Measurements from ENCODE around the gene COL9A2. TPM values are rescaled to one million over a fixed set of nuclear protein-coding genes. Genes with fewer than 3 reads are reported as not detected.

COL9A2 gene
- total and polyA plus RNA-seq, 5 experiments from 2014 or later: 0.73 to 6.3 (median 0.83) TPM

DNA sequence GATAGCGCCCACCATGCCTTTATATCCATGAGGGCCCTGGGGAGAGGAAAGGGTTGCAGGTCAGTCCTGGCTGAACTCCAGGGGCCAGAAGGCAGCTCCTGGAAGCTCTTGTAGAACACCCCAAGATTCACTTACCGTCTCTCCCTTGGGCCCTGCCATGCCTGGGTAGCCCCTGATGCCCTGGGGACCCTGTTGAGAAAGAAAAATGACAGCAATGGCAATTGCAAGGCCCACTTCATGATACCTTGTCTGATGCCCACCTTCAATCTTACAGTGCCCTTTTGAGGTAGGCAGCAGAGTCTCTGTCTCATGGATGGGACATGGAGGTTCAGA lies 7.0 kb downstream of the COL9A2 start:
- no peaks in the 10 kb centered on the region for H3K36me3 Mint-ChIP-seq
- no peak for DNase-seq
- POLR2A ChIA-PET: no interaction called here
- ATAC-seq: no peak
- peaks cover 4 to 31% (median 13%) of the 10 kb centered on the region in 4 donors for H3K4me1 Mint-ChIP-seq
- H3K9me3 Mint-ChIP-seq: no peaks in the 10 kb centered on the region
- peak overlapping the region in 2 of 10 donors; percentile 50 to 54 for H3K27ac Mint-ChIP-seq
- no peak overlapping the region for H3K4me3 Mint-ChIP-seq
- H3K27me3 Mint-ChIP-seq: no peaks in the 10 kb centered on the region

GRCh38 chr1:40309374-40310128 lies 7.5 kb downstream of the COL9A2 start:
- H3K27me3 Mint-ChIP-seq: no peaks in the 10 kb centered on the region
- H3K9me3 Mint-ChIP-seq: no peaks in the 10 kb centered on the region
- no peak overlapping the region for H3K27ac Mint-ChIP-seq
- POLR2A ChIA-PET: no interaction called here
- H3K4me3 Mint-ChIP-seq: no peak overlapping the region
- H3K36me3 Mint-ChIP-seq: no peaks in the 10 kb centered on the region
- ATAC-seq: no peak
- peaks cover 3 to 25% (median 9%) of the 10 kb centered on the region in 4 donors for H3K4me1 Mint-ChIP-seq
- no peak for DNase-seq

- Mint-ChIP-seq H3K27ac (no peak overlapping the region), H3K27me3 (no peaks in the 10 kb centered on the region), H3K9me3 (no peaks in the 10 kb centered on the region), H3K4me3 (no peak overlapping the region), H3K4me1 (peaks cover 2 to 12% (median 5%) of the 10 kb centered on the region in 4 donors), H3K36me3 (no peaks in the 10 kb centered on the region)
- no peak for ATAC-seq
- POLR2A ChIA-PET: no interaction called here
- no peak for DNase-seq
Measured at GRCh38 chr1:40308036-40308727, 8.9 kb downstream of the COL9A2 start.

GRCh38 chr1:40307186-40307585 lies 9.9 kb downstream of the COL9A2 start:
- DNase-seq: no peak
- Mint-ChIP-seq H3K9me3 (no peaks in the 10 kb centered on the region), H3K27ac (no peak overlapping the region), H3K4me1 (peaks cover 0 to 3% (median 0%) of the 10 kb centered on the region in 4 donors), H3K4me3 (no peak overlapping the region), H3K27me3 (no peaks in the 10 kb centered on the region), H3K36me3 (no peaks in the 10 kb centered on the region)
- POLR2A ChIA-PET: no interaction called here
- ATAC-seq: no peak

GRCh38 chr1:40306296-40306695 lies 10.8 kb downstream of the COL9A2 start:
- POLR2A ChIA-PET: no interaction called here
- Mint-ChIP-seq H3K4me3 (no peak overlapping the region), H3K27me3 (no peaks in the 10 kb centered on the region), H3K36me3 (no peaks in the 10 kb centered on the region), H3K27ac (no peak overlapping the region), H3K4me1 (no peaks in the 10 kb centered on the region), H3K9me3 (no peaks in the 10 kb centered on the region)
- ATAC-seq: no peak
- no peak for DNase-seq

DNA sequence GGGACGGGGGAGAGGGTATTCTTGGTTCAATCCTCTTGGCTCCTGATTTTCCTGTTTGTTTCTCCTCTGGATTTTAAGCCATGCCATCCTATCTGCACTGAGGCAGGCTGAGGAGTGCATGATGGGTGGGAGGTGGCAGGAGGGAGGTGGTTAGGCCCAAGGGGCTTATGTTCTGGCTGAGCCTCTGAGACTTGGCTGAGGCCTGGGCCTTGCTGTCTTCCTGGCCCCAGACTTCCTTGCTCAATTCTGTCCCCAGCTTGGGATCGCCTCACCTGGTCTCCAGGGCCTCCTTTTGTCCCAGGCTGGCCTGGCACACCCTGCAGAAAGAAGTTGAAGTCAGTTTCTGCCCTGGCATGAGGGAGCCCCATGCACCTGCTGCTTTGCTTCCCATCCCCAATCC lies 11.2 kb downstream of the COL9A2 start:
- no peaks in the 10 kb centered on the region for H3K27me3 Mint-ChIP-seq
- H3K36me3 Mint-ChIP-seq: no peaks in the 10 kb centered on the region
- peak overlapping the region in 1 of 10 donors; percentile 21 for H3K27ac Mint-ChIP-seq
- H3K4me1 Mint-ChIP-seq: no peaks in the 10 kb centered on the region
- POLR2A ChIA-PET: no interaction called here
- H3K4me3 Mint-ChIP-seq: no peak overlapping the region
- no peaks in the 10 kb centered on the region for H3K9me3 Mint-ChIP-seq
- DNase-seq (no peak), ATAC-seq (no peak)

DNA sequence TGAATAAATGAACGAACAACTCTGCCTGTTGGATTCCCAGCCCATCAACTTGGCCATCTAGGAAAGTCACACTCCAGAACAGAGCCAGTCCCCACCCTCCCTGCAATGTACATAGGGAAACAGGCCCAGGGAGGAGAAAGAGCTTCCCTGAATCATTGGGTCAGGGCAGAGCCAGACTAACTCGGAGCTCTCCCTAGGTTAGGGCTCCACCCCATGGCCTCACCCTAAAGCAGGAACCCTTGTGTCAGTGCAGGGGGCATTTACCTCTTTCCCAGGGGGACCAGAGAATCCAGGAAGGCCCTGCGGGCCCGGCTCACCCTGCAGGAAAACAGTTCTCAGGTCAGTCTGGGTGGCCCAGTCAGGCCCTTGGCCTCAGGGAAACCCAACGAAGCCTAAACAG lies 11.6 kb downstream of the COL9A2 start:
- Mint-ChIP-seq H3K27me3 (no peaks in the 10 kb centered on the region), H3K9me3 (no peaks in the 10 kb centered on the region), H3K36me3 (peaks cover 0 to 1% (median 0%) of the 10 kb centered on the region in 3 donors), H3K4me1 (no peaks in the 10 kb centered on the region), H3K4me3 (no peak overlapping the region), H3K27ac (no peak overlapping the region)
- no peak for DNase-seq
- ATAC-seq: no peak
- POLR2A ChIA-PET: no interaction called here

- DNase-seq: no peak
- POLR2A ChIA-PET: no interaction called here
- Mint-ChIP-seq H3K27me3 (no peaks in the 10 kb centered on the region), H3K4me1 (no peaks in the 10 kb centered on the region), H3K36me3 (peaks cover 0 to 2% (median 0%) of the 10 kb centered on the region in 3 donors), H3K9me3 (no peaks in the 10 kb centered on the region), H3K27ac (no peak overlapping the region), H3K4me3 (no peak overlapping the region)
- ATAC-seq: no peak
Measured at GRCh38 chr1:40303790-40304189, 13.3 kb downstream of the COL9A2 start.

DNA sequence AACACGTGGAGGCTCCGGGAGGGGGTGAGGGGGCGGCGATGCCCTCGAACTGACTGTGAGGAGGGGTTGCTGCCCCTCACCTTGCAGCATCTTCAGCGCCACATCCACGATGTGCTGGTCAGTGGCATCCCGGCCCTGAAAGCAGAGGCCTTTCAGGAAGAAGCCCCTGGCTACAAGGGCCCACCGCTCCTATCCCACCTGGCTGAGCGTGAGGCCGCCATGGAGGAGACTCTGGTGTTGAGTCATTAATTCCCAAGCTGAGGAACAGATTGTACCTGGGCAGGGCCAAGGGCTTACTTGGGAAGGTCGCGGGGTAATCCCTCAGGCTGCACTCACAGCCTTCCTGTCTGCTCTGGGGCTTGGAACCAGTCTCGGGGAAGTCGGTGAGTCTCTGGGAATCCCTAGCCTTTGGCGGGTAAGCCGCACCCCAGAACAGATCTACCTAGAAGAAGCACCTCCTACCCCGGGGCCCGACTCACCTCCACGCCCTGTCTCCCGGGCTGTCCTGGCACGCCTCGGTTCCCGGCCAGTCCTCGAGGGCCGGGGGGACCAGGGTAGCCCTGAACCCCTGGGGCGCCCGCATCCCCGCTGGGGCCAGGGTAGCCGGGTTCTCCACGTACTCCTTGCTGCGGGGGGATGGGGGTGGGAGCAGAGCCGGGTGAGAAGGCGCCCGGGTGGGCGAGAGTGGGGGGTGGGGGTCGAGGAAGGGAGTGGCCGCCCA lies 13.9 kb downstream of the COL9A2 start:
- POLR2A ChIA-PET: no interaction called here
- ATAC-seq: no peak
- no peaks in the 10 kb centered on the region for H3K27me3 Mint-ChIP-seq

GRCh38 chr1:40302475-40302874 lies 14.6 kb downstream of the COL9A2 start:
- H3K36me3 Mint-ChIP-seq: peaks cover 0 to 2% (median 0%) of the 10 kb centered on the region in 3 donors
- no peak overlapping the region for H3K4me3 Mint-ChIP-seq
- ATAC-seq: no peak
- no peaks in the 10 kb centered on the region for H3K9me3 Mint-ChIP-seq
- POLR2A ChIA-PET: no interaction called here
- H3K4me1 Mint-ChIP-seq: no peaks in the 10 kb centered on the region
- no peaks in the 10 kb centered on the region for H3K27me3 Mint-ChIP-seq
- DNase-seq: no peak
- H3K27ac Mint-ChIP-seq: no peak overlapping the region

More for the DNA sequence above, 13.9 kb downstream of the COL9A2 start:
- H3K4me3 Mint-ChIP-seq: no peak overlapping the region
- no peak for DNase-seq
- H3K9me3 Mint-ChIP-seq: no peaks in the 10 kb centered on the region
- H3K4me1 Mint-ChIP-seq: no peaks in the 10 kb centered on the region
- peaks cover 0 to 2% (median 0%) of the 10 kb centered on the region in 3 donors for H3K36me3 Mint-ChIP-seq
- H3K27ac Mint-ChIP-seq: no peak overlapping the region

- ATAC-seq: no peak
- Mint-ChIP-seq H3K27ac (peak overlapping the region in 1 of 10 donors; percentile 70), H3K27me3 (no peaks in the 10 kb centered on the region), H3K4me3 (no peak overlapping the region), H3K36me3 (peaks cover 0 to 2% (median 0%) of the 10 kb centered on the region in 3 donors), H3K4me1 (no peaks in the 10 kb centered on the region), H3K9me3 (no peaks in the 10 kb centered on the region)
- DNase-seq: no peak
- POLR2A ChIA-PET: no interaction called here
Measured at GRCh38 chr1:40301541-40302299, 15.4 kb downstream of the COL9A2 start.

DNA sequence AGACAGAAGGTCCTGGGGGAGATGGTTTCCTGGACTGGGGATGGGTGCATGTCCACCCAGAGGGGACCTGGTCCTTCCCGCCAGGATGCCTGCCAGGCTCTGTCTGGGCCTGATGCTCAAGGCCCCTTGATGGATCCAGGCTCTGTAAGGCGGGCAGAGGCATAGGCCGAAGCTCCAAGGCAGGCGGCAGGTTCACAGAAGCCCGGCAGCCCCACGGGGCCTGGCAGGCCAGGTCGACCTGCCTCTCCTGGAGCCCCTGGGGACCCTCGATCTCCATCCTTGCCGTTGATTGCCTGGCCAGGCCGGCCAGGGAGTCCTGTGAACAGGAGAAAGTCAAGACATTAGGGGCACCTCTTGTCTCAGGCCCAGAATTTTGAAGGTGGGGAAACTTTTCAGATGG lies 16.0 kb downstream of the COL9A2 start:
- H3K9me3 Mint-ChIP-seq: no peaks in the 10 kb centered on the region
- no peaks in the 10 kb centered on the region for H3K27me3 Mint-ChIP-seq
- H3K4me1 Mint-ChIP-seq: no peaks in the 10 kb centered on the region
- DNase-seq (no peak), ATAC-seq (no peak)
- H3K27ac Mint-ChIP-seq: peak overlapping the region in 1 of 10 donors; percentile 11
- H3K4me3 Mint-ChIP-seq: no peak overlapping the region
- POLR2A ChIA-PET: no interaction called here
- peaks cover 0 to 2% (median 0%) of the 10 kb centered on the region in 3 donors for H3K36me3 Mint-ChIP-seq

DNA sequence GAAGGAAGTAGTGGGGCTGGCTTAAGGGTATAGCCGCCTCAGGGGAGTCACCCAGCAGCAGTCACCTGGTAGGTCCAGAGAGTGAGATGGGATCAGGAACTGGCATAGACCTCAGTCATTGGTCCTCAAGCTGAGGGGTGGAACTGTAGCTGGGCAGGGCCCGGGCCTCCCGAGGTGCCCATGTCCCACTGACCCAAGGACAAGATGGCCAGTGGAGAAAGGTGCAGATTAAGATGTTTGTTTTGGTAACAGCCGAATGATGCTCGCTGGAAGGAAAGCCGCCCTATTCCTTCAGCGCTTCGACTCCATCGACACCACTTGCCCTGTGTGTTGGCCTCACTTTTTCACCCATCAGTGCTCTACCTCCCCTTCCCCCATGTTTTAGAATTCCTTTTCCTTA lies 16.4 kb downstream of the COL9A2 start:
- POLR2A ChIA-PET: interaction anchor here (0.6 kb wide), 1 partner anchor 10 kb away, joined by 3 read pairs; no protein-coding TSS in a partner anchor
- no peak overlapping the region for H3K4me3 Mint-ChIP-seq
- ATAC-seq (no peak), DNase-seq (no peak)
- peak overlapping the region in 1 of 10 donors; percentile 11 for H3K27ac Mint-ChIP-seq
- no peaks in the 10 kb centered on the region for H3K9me3 Mint-ChIP-seq
- peaks cover 0 to 2% (median 0%) of the 10 kb centered on the region in 3 donors for H3K36me3 Mint-ChIP-seq
- no peaks in the 10 kb centered on the region for H3K4me1 Mint-ChIP-seq
- no peaks in the 10 kb centered on the region for H3K27me3 Mint-ChIP-seq
